ENCODE measurements around the gene HSD17B8.

DNA sequence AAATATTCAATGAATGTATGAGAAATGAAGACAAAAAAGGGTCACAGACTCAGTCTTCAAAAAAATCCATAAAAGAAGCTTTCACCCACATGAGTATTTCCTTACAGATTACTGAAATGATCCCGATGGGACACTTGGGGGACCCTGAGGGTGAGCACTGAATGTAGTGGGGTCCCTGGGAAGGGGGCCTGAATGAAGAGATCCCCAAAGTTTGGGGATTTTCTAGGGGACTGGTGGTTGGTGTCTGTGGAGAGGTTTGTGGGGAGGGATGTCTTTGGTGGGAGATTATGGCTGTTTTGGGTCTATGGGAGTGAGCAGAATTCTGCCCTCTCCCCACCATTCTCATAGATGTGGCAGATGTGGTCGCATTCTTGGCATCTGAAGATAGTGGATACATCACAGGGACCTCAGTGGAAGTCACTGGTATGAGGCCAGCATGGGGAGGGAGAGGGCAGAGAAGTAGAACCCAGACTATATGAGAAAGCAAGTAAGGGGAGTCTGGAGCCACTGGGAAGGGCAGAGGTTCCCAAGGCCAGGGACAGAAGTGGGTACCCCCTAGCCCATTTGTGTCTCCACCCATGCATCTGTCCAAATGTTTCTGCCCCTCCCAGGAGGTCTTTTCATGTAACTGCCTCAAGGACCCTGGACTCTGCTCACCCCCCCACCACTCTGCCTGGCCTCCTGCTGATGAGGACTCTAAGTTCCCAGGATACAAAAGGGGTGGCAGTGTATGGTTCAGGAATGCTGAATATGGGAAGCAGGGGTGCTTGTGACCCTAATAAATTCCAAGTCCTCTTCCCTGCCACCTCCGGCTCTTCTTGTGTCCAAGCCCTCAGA is 1.8 kb downstream of the HSD17B8 start:
- no peak for TF ChIP-seq SIN3A (IDR thresholded peaks at IDR 0.05; ENCODE audit: borderline replicate concordance, insufficient read depth, low read length)
- TF ChIP-seq POLR2AphosphoS5 (IDR thresholded peaks at IDR 0.05; ENCODE audit: low read depth, low read length), result no peak
